OCI-LY7 (cell line): ENCODE results near the gene SLIT3. TPM values are rescaled to one million over a fixed set of nuclear protein-coding genes. Genes with fewer than 3 reads are reported as not detected.
"Not testable (repeated sequence)": the region's sequence is repeated elsewhere in the genome, so short reads cannot be mapped to it uniquely, and the experiment has no call there.

Experiments used
- BruUV-seq: library from RNA; stranded (reverse); fragments of 400-500 nt; replicated peaks from 2 replicates; lab custom pipeline; 2021; lab: Mats Ljungman, UMichigan
- CTCF ChIA-PET: fragments of 300-600 bp; sonication (Branson Sonifier 250); formaldehyde crosslinking; loops from one replicate; lab custom pipeline; 2022; ENCODE audit warnings: antibody characterized with exemption; ENCODE audit not compliant: unreplicated experiment; lab: Charles Lee
- POLR2A ChIA-PET: fragments of 300-600 bp; sonication (Branson Sonifier 250); formaldehyde crosslinking; loops from one replicate; lab custom pipeline; 2022; ENCODE audit warnings: antibody characterized with exemption; lab: Charles Lee
- DNase-seq: peaks from one replicate; pipeline ENCODE4 v3.0.0-alpha.2; 2015; ENCODE audit warnings: low spot score
- H2AFZ ChIP-seq: fragments of 200-600 bp; sonication (generic), shearing (Covaris generic); 2 replicates; pipeline ENCODE4 v1.6.1; 2014; ENCODE audit warnings: mild to moderate bottlenecking, antibody characterized with exemption, low read length, moderate library complexity
- H3K27ac ChIP-seq: fragments of 200-600 bp; sonication (generic); 2 replicates; pipeline ENCODE4 v1.5.1; 2014; ENCODE audit warnings: mixed run types, low read depth, mild to moderate bottlenecking, moderate library complexity, low read length, inconsistent platforms; ENCODE audit not compliant: poor library complexity, severe bottlenecking
- H3K36me3 ChIP-seq: fragments of 200-600 bp; sonication (generic); 2 replicates; pipeline ENCODE4 v1.6.1; 2014; ENCODE audit warnings: mild to moderate bottlenecking, antibody characterized with exemption, low read length, moderate library complexity, mixed read lengths; ENCODE audit not compliant: insufficient read depth
- H3K4me1 ChIP-seq: fragments of 200-600 bp; sonication (generic); 2 replicates; pipeline ENCODE4 v1.5.1; 2014; ENCODE audit warnings: mild to moderate bottlenecking, low read length; ENCODE audit not compliant: insufficient read depth, poor library complexity, severe bottlenecking
- H3K4me2 ChIP-seq: fragments of 200-600 bp; sonication (generic); 2 replicates; pipeline ENCODE4 v1.6.1; 2014; ENCODE audit warnings: mild to moderate bottlenecking, low read length
- H3K4me3 ChIP-seq: fragments of 200-600 bp; sonication (generic); 2 replicates; pipeline ENCODE4 v1.5.1; 2014; ENCODE audit warnings: mild to moderate bottlenecking, low read depth, low read length; ENCODE audit not compliant: poor library complexity, severe bottlenecking
- H3K79me2 ChIP-seq: fragments of 200-600 bp; sonication (generic); 2 replicates; pipeline ENCODE4 v1.6.1; 2016; ENCODE audit warnings: low read depth, mild to moderate bottlenecking, low read length, moderate library complexity, mixed read lengths; ENCODE audit not compliant: insufficient read depth
- H3K9me2 ChIP-seq: fragments of 200-600 bp; sonication (generic); 2 replicates; pipeline ENCODE4 v1.6.1; 2016; ENCODE audit warnings: mild to moderate bottlenecking, low read length, mixed read lengths; ENCODE audit not compliant: insufficient read depth
- H3K9me3 ChIP-seq: fragments of 200-600 bp; sonication (generic); 2 replicates; pipeline ENCODE4 v1.6.1; 2014; ENCODE audit warnings: mild to moderate bottlenecking, mixed run types, low read length, mixed read lengths
- H4K20me1 ChIP-seq: fragments of 200-600 bp; sonication (generic); 2 replicates; pipeline ENCODE4 v1.6.1; 2014; ENCODE audit warnings: mild to moderate bottlenecking, antibody characterized with exemption, low read length, moderate library complexity, mixed read lengths; ENCODE audit not compliant: insufficient read depth
- CTCF ChIP-seq: fragments of 200-600 bp; sonication (generic); conservative IDR thresholded peaks from 2 replicates; pipeline ENCODE4 v1.5.1; 2014; ENCODE audit warnings: mild to moderate bottlenecking, antibody characterized with exemption, low read length, moderate library complexity, mixed read lengths
- EZH2phosphoT487 ChIP-seq: fragments of 200-600 bp; sonication (generic); IDR thresholded peaks from 2 replicates; pipeline ENCODE4 v1.6.1; 2018; ENCODE audit warnings: low read depth, borderline replicate concordance, mild to moderate bottlenecking, mixed run types, antibody characterized with exemption, low read length, moderate library complexity, mixed read lengths
- intact Hi-C: fragments of 100-400 bp; cut with micrococcal nuclease; formaldehyde crosslinking; loops from one replicate; pipeline ENCODE4 v1.10.0; 2022; ENCODE audit not compliant: unreplicated experiment
- total RNA-seq, 2 experiments: library from RNA; depleted of rRNA in 1 of 2; stranded (reverse); fragments of >200 nt in 1 of 2; shearing (Covaris generic) in 1 of 2; gene quantifications; 2 replicates each; pipeline ENCODE4 v1.2.3, GENCODE V29; 2014 to 2022

Gene SLIT3
- total RNA-seq, 2 experiments from 2014 or later, result not detected

GRCh38 chr5:169218176-169218575, 82.8 kb downstream of the SLIT3 start:
- Histone ChIP-seq H3K4me2 (no peak overlapping the region), H3K27ac (no peak overlapping the region), H4K20me1 (no peaks in the 10 kb centered on the region), H3K9me2 (no peaks in the 10 kb centered on the region), H3K4me3 (no peak overlapping the region), H3K9me3 (no peaks in the 10 kb centered on the region), H3K79me2 (no peaks in the 10 kb centered on the region), H2AFZ (no peak overlapping the region), H3K4me1 (no peaks in the 10 kb centered on the region), H3K36me3 (no peaks in the 10 kb centered on the region)
- ChIA-PET POLR2A (no interaction called here), CTCF (no interaction called here)
- intact Hi-C loops, result no loop called here
- BruUV-seq, result no TSS peak
- TF ChIP-seq EZH2phosphoT487, result no peak
- no peak for TF ChIP-seq CTCF
- no peak for DNase-seq

- H3K36me3 ChIP-seq, result no peaks in the 10 kb centered on the region
- no peak overlapping the region for H2AFZ ChIP-seq
- H3K4me2 ChIP-seq, result no peak overlapping the region
- no TSS peak for BruUV-seq
- H3K9me2 ChIP-seq, result no peaks in the 10 kb centered on the region
- ChIA-PET CTCF (no interaction called here), POLR2A (interaction anchor here (0.7 to 0.8 kb wide), 2 partner anchors 17 to 472 kb away, joined by 3 to 4 read pairs; no protein-coding TSS in a partner anchor)
- H3K4me1 ChIP-seq, result no peaks in the 10 kb centered on the region
- no peaks in the 10 kb centered on the region for H3K79me2 ChIP-seq
- H4K20me1 ChIP-seq, result no peaks in the 10 kb centered on the region
- no peaks in the 10 kb centered on the region for H3K9me3 ChIP-seq
- intact Hi-C loops, result no loop called here
- DNase-seq, result no peak
- no peak overlapping the region for H3K27ac ChIP-seq
- TF ChIP-seq EZH2phosphoT487 (no peak), CTCF (no peak)
- H3K4me3 ChIP-seq, result no peak overlapping the region
Observed at GRCh38 chr5:169216866-169217265, 84.1 kb downstream of the SLIT3 start.

- Histone ChIP-seq H3K9me2 (no peaks in the 10 kb centered on the region), H3K4me2 (no peak overlapping the region), H3K27ac (no peak overlapping the region), H4K20me1 (no peaks in the 10 kb centered on the region), H3K9me3 (no peaks in the 10 kb centered on the region), H2AFZ (no peak overlapping the region), H3K36me3 (no peaks in the 10 kb centered on the region), H3K79me2 (no peaks in the 10 kb centered on the region), H3K4me1 (no peaks in the 10 kb centered on the region), H3K4me3 (no peak overlapping the region)
- DNase-seq, result no peak
- POLR2A ChIA-PET, result interaction anchor here (0.6 kb wide), 1 partner anchor 377 kb away, joined by 3 read pairs; no protein-coding TSS in a partner anchor
- intact Hi-C loops, result no loop called here
- BruUV-seq, result no TSS peak
- CTCF ChIA-PET, result no interaction called here
- no peak for TF ChIP-seq CTCF
- no peak for TF ChIP-seq EZH2phosphoT487
Observed at GRCh38 chr5:169213479-169213878, 87.5 kb downstream of the SLIT3 start.

GRCh38 chr5:169211761-169212160, 89.2 kb downstream of the SLIT3 start:
- BruUV-seq, intact Hi-C loops, DNase-seq, H3K9me2 ChIP-seq, H3K4me2 ChIP-seq, CTCF ChIA-PET, H3K4me1 ChIP-seq, H3K4me3 ChIP-seq, H4K20me1 ChIP-seq, H2AFZ ChIP-seq, H3K79me2 ChIP-seq, POLR2A ChIA-PET, H3K27ac ChIP-seq, H3K9me3 ChIP-seq, H3K36me3 ChIP-seq: not testable (repeated sequence)
